GM19043 (cell line): ENCODE data around the gene GALNT9.

ENCODE experiments used
- ATAC-seq: cut with Tn5 transposase; IDR thresholded peaks from one replicate; pipeline ENCODE4 v1.9.1; 2021; ENCODE audit warnings: low read depth; ENCODE audit not compliant: unreplicated experiment

The GALNT9 gene

GRCh38 chr12:132282950-132283771 lies 46.2 kb downstream of the GALNT9 start:
- ATAC-seq: no peak

DNA sequence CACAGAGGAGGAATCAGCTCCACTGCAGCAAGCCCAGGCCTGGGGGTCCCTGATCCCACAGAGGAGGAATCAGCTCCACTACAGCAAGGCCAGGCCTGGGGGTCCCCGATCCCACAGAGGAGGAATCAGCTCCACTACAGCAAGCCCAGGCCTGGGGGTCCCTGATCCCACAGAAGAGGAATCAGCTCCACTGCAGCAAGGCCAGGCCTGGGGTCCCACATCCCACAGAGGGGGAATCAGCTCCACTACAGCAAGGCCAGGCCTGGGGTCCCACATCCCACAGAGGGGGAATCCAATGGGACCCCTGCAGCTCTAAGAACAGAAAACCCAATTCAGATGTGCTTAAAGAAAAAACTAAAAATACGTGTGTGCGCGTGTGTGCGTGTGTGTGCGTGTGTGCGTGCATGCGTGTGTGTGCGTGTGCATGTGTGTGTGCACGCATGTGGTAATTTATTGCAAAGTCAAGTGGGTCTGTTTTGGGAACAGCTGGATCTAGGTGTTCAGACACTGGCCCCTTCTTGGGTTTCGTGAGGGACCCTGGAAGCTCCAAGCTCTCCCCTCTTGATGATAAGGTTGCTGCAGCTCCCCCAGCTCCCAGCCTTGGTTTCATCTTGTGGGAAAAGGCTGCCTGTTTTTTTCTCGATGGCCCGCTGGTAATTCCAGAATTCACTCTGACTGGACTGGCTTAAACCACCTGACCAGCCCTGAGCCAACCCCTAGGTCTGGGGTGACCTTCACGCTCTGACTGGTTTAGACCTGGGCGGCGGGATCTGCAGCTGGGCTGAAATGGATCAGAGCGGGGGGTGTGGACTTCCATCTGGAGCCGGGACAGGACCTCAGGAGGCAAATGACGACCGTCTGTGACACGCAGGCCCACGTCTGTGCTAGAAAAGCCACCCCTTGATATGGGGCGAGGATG lies 47.1 kb downstream of the GALNT9 start:
- no peak for ATAC-seq

GRCh38 chr12:132281038-132281437 lies 48.4 kb downstream of the GALNT9 start:
- no peak for ATAC-seq

DNA sequence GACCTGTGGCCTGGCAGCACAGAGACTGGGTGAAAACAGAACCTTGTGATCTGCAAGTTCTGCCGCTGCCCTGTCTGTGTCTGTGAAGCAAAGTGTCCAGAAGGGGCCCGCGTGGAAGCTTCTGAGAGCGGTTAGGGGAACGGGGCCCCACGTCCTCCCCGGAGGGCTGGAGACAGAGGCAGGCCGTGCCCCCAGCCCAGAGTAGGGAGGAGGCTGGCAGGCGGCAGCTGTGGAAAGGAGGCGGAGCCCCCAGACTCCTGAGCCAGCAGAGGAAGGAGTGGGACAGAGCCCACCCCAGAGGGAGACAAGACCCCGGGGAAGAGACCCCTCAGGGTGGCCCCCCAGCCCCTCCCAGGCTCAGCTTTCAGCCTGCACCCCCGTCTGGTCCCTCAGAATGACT lies 49.0 kb downstream of the GALNT9 start:
- no peak for ATAC-seq

DNA sequence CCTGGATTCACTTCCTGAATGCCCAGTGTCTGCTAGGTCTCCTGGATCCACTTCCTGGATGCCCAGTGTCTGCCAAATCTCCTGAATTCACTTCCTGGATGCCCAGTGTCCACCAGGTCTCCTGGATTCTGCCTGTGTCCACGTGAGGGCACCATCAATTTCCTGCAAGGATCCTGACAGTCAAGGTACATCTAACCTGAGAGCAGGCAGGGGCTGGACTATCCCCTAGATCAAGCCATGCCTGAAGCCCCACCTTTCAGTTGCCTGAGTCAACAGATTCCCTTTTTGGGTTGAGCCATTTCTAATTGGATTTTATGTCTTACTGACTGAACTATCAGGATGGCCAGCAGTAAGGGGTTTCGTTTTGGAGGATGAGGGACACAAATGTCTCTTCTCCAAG lies 49.5 kb downstream of the GALNT9 start:
- ATAC-seq: no peak

DNA sequence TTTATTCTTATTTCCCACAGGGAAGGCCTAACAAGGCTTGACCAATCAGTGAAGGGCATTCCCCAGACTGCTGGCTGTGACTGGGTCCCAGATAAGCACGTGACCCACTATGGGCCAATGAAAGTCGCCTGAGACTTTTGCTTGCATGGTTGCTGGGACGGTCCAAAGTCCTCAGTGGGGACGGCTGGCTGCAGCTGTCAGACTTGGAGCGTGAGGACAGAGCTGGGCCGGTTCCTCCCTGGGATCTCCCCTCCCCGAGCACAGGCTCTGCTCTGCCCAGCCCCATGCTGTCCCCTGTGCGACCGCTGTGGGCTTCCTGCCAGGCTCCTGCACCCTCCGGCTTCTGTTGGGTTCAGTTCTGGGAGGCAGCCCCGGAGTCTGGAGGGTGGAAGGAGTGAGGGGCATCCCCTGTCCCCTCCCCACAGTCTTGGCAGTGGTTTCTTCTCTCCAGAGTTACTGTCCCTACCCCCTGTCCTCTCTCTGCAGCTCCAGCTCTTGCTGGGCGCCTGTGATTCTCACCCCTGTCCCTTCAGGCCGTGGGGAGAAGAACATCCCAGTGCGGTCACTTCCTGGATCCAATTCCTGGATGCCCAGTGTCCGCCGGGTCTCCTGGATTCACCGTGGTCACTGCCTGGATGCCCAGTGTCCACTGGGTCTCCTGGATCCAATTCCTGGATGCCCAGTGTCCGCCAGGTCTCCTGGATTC lies 50.1 kb downstream of the GALNT9 start:
- no peak for ATAC-seq

DNA sequence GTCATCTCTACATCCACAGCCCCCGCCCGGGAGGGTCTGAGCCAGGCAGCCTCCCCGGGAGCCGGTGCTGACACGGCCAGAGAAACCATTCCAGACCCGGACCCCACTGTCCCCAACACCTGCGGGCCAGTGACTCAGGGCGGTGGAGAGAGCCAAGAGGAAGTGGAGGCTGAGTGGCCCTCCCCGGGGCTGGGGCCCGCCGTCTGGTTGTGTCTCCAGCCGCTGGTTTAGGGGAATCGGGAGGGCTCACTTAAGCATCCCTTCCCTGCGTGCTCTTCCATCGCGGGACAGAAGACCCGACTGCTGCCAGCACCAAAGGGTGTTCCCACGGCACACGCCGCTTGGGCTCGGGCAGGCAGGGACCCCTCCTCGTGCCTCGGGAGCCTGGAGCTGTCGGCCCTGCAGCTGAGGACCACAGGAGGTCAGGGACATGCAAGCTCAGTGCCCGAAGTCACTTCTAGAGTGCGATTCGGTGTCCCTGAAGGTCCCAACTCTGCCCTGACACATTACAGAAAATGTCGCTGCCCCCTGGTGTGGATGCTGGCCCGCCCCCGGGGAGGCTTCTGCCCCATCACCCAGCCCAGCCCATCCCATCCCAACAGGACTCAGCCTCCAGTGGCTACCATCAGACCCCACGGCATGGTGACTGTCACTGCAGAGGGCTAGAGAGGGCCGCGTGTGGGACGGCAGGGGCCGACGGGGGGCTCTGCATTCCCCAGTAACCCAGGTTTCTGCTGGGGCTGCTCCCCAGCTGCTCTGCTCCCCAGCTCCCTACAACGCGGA lies 50.8 kb downstream of the GALNT9 start:
- ATAC-seq: no peak

- no peak for ATAC-seq
Observed at GRCh38 chr12:132277949-132278348, 51.4 kb downstream of the GALNT9 start.

- no peak for ATAC-seq
Observed at GRCh38 chr12:132277374-132277941, 51.9 kb downstream of the GALNT9 start.

DNA sequence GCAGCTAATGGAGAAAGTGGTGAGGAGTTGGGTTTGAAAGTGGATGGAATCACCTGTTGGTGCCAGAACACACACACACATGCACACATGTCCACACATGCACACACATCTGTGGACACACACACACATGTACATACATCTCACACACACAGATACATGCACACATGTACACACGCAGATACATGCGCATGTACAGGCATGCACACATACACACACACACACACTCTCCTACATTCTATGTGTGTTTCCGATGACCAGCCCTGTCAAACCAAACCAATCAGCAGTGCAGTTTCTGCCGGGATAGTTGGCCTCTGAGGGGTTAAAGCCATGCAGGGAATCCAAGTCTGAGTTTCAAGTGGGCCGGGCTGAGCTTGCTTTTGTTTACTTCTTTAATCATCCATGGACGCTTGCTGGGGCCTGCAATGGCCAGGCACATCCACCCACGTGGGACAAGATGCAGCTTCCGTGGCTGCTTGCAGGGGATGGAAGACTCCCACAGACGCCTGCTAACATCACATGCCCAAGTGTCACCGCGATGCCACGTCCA lies 52.5 kb downstream of the GALNT9 start:
- no peak for ATAC-seq

DNA sequence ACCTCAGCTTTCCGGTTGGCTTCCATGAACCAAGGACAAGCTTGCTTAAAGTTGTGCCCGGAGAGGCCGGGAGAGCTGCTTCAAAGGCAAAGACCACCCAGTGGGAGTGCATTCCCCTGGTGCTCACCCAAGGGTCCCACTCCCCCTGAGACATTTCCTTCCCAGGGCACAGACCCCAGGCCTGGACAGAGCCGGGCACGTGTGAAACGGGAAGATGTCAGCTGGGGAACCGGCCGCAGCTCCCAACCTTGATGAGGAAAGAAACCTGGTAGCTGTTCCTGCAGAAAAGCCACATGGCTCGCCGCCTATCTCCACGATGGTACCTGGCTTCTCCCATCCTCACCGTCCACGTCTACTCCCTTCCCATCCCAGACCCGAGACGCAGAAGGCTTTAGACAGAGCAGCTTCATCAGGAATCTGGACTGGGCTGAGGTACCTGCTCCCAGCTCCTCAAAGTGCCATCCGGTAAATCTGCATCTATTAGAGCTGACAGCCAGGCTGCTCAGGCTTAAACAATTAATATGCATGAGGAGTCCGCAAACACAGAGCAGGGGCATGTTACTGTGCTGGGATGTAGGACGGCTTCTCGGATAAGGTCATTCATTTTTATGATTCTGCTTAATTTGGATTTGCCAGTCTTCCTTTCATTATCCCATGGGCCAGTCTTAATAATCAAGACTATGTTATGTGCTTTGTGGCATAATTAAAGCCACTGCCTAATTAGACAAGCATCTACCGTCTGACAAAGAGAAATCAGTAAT lies 53.1 kb downstream of the GALNT9 start:
- no peak for ATAC-seq

DNA sequence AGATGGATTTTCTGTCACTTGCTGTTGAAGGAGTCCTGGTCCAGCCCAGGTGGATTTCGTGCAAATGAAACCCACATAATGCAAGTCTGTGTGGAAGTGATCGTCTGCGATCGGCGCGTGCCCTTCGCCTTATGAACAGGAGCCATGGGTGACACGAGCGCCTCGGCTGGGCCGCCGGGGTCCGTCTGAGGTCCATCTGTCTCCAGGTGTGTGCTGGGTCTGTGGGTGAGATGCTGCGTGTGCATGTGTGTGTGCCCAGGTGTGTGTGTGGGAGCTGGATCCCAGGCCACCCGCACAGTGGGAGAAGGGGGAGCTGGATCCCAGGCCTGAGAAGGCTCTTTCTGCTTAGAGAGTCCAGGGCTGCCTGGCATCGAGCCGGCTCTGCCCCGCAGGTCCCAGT lies 53.8 kb downstream of the GALNT9 start:
- ATAC-seq: no peak

- no peak for ATAC-seq
Observed at GRCh38 chr12:132275110-132275531, 54.3 kb downstream of the GALNT9 start.

DNA sequence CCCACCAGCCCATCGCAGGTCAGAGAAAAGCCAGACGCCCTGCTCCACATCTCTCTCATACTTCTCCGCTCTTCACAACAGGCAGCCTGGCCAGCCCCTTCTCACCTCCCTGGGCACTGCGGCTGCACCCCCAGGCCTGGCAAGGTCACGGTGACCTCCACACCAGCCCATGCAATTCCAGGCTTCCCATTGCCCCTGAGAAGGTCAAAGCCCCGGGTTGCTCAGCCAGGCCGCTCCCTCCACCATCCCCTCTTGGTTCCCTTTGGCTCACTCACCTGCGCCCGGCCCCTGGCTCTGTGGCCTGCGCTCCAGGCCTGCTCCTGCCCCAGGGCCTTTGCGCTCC lies 55.4 kb downstream of the GALNT9 start:
- ATAC-seq: no peak

GRCh38 chr12:132272711-132273110 lies 56.7 kb downstream of the GALNT9 start:
- ATAC-seq: no peak

GRCh38 chr12:132271755-132272092 lies 57.7 kb downstream of the GALNT9 start:
- no peak for ATAC-seq

- ATAC-seq: no peak
Observed at GRCh38 chr12:132270969-132271754, 58.2 kb downstream of the GALNT9 start.

DNA sequence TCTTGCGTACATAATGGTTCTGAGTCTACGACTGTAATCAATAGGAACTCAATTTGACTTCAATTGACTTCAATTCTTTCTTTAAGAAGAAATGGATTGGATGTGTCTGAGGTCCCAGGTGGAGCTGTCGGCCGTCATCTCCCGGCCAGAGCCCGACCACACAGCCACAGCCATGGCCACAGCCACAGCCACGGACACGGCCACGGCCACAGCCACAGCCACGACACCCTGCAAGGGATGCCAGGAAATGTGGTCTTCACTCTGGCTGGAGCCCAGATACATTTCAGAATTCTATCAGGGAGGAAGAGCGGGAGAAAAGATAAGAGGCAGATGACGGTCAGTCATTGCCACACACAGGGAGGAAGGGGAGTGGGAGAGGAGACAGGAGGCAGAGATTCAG lies 58.9 kb downstream of the GALNT9 start:
- no peak for ATAC-seq
